CD4-positive, alpha-beta T cell treated with Interleukin-17A for 1 hour (primary cell): Measurements from ENCODE around the gene ZNF564.
"Not testable (repeated sequence)": the region's sequence is repeated elsewhere in the genome, so short reads cannot be mapped to it uniquely, and the experiment has no call there.

Experiments
- DNase-seq: peaks from one replicate; pipeline ENCODE4 v3.0.0-alpha.2; 2020

Gene ZNF564

DNA sequence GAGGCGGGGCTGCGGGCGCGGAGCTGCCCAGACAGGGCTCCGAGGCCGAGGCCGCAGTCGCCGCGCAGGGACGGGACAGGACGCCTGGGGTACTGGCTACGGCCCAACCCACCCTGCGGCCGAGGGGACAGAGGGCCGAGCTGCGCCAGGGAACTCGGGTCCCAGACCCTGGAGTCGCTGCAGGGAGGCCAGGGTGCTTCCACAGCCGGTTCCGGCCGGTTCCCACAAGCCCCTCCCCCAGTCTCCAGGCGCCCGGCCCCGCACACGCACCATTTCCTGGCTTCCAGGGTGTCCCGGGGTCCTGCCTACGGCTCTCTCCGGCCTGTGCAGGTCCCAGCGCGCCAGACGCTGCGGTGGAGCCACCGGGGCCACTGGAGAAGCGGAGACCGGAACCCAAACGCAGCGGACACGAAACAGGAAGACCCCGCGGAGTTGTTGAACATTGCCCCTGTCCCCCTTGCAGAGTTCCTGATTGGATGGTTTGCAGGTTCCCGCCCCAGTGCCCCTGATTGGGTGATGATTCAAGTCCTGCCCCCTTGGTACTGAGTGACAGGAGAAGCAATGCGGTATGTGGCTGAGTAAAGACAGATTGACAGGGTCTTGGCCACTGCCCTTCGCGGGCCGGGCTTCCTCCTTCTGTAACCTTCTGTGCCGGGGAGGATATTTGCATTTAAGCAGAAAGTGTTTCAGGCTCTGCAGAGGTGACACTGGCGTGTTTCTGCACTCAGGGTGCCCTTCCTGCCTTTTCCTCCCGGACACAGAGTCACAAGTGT lies at the start of gene ZNF564:
ZNF564 (minus strand) TSS at position 423 of the 773 bp plus-strand sequence; CDS start at position 273, 150 bp downstream.
- DNase-seq: peak; percentile 97

GRCh38 chr19:12597594-12597993 lies 46.3 kb upstream of the ZNF564 start:
- DNase-seq: no peak

- no peak for DNase-seq
Observed at GRCh38 chr19:12596927-12597548, 45.8 kb upstream of the ZNF564 start.

DNA sequence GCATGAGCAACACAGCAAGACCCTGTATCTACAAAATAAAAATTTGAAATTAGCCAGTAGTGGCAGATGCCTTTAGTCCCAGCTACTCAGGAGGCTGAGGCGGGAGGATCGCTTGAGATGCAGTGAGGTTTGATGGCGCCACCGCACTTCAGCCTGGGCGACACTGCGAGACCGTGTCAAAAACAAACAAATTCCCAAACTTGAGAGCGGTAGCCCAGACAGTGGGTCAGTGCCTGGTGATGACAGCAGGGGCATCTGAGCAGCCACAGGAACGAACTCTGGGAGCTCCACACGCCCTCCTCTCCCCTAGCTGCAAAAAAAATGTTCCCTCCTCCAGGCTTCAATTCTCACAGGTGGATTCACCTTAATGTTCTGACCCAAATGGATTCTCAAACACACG lies 45.2 kb upstream of the ZNF564 start:
- no peak for DNase-seq

DNA sequence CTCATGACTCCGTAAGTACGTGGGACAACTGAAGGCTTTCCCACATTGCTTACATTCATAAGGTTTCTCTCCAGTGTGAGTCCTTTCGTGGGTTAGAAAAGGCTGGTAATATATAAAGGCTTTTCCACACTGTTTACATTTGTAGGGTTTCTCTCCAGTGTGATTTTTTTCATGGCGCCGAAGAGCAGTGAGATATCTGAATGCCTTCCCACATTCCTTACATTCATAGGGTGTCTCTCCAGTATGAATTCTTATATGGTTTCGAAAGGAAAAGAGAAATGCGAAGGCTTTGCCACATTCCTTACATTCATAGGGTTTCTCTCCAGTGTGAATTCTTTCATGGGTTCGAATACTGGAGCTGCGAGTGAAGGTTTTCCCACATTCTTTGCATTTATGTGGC lies 29.8 kb upstream of the ZNF564 start:
- DNase-seq: no peak

DNA sequence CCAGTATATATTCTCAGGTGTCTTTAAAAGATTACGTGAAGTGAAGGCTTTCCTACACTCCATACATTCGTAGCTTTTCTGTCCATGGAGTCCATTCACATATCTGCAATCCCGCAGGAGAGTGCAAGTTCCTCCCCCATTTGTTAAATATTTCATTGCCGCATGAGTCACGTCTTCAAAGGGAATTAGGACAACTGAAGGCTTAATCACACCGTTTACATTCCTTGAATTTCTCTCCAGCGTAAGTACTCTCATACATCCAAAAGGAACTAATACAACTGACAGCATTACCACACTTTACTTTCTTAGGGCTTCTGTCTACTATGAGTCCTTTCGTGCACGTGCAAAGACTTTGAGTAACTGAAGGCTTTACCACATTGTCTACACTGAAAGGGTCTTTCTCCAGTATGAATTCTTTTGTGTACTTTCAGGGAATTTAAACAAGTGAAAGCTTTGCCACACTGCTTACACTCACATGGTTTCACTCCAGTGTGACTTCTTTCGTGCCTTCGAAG lies 29.0 kb upstream of the ZNF564 start:
- no peak for DNase-seq

DNA sequence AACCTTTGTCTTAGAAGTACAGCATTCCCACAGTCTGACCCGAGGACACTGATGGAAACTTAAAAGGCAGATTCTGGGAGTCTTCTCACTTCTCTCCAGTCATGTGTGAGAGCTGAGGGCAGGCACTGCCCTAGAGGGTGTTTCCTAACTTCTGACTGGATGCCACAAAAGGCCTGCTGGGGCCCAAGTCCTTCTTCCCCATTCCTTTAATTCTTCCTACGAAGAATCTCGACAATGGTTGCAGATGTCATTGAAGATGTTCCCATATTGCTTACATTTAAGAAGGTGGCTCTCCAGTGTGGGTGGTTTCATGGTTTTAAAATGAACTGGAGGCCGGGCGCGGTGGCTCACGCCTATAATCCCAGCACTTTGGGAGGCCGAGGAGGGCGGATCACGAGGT lies 27.4 kb upstream of the ZNF564 start:
- no peak for DNase-seq

- peak; percentile 13 for DNase-seq
Observed at GRCh38 chr19:12574036-12574435, 22.8 kb upstream of the ZNF564 start.

DNA sequence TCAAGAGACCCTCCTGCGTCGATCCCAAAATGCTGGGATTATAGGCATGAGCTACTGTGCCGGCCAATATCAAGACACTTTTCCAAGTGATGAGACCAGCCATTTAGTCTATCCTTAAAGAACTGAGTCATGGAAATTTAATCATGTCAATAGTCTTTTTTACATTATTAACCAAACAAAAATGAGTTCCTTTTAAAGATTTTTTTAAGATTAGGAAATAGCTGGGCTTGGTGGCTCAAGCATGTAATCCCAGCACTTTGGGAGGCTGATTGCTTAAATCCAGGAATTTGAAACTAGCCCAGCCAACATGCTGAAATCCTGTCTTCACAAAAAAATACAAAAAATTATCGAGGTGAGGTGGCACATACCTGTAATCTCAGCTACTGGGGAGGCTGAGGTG lies 16.7 kb upstream of the ZNF564 start:
- no peak for DNase-seq

DNA sequence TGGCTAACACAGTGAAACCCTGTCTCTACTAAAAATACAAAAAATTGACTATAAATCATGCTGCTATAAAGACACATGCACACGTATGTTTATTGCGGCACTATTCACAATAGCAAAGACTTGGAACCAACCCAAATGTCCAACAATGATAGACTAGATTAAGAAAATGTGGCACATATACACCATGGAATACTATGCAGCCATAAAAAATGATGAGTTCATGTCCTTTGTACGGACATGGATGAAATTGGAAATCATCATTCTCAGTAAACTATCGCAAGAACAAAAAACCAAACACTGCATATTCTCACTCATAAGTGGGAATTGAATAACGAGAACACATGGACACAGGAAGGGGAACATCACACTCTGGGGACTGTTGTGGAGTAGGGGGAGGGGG lies 15.1 kb upstream of the ZNF564 start:
- not testable (repeated sequence) for DNase-seq

DNA sequence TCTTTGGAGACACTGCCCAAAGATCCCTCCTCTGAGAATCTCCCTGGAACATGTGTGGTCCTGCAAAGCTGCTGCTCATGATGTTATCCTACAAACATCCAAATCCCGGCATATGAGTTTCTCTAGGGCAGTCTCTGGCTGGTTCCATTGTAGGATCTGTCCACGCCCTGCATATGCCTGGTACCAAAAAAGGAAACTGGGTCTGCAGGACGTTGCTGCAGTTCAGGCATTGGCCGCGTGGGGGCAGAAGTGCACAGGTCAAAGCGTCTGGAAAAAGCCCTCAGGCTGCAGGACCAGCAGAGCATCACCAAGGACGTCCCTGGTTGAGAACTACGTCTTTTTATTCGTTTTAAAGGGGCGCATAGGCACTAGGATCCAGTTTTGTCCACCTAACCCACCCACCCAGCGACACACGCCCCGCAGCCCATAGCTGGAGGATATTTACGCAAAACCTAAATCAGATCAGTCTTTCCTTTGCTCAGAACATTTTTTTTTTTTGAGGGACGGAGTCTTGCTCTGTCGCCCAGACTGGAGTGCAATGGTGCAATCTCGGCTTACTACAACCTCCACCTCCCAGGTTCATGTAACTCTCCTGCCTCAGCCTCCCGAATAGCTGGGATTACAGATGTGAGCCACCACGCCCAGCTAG lies 12.9 kb upstream of the ZNF564 start:
- DNase-seq: peak; percentile 91

DNA sequence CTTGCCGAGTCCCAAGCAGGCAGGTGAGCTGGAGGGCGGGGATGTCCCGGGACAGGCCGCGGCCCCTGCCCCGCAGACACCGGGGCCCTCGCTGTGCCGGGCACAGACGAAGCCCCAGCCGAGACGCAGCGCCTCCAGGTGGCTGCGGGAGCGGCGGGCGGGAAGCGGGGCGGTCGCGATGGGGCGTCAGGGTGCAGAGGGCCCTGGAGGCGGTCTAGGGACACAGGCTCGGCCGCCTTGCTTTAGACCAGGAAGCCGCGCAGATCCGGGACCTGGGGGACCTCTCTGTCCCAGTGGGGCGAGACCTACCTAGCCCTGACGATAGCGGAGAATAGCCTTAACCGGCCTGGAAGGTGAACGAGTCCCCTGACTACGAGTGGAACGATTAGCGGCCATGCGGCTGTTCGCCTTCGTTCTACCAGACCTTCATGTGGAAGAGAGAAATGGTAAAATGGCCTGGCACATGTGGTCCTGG lies 4.2 kb upstream of the ZNF564 start:
- no peak for DNase-seq

DNA sequence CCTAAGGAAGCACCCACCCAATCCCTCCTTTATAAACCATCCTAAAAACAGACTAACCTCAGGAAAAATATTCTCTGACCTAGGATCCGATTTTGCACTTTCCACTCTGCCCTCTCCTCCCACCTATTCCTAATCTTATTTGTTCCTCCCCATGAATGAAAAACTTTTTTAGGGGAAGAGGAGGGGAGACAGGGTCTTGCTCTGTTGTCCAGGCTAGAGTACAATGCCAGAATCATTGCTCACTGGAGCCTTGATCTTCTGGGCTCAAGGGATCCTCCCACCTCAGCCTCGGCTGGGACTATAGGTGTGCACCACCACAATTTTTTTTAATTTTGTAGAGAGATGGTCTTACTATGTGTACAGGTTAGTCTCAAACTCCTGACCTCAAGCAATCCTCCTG lies 4.4 kb downstream of the ZNF564 start:
- no peak for DNase-seq

GRCh38 chr19:12546068-12546467 lies 5.2 kb downstream of the ZNF564 start:
- no peak for DNase-seq

DNA sequence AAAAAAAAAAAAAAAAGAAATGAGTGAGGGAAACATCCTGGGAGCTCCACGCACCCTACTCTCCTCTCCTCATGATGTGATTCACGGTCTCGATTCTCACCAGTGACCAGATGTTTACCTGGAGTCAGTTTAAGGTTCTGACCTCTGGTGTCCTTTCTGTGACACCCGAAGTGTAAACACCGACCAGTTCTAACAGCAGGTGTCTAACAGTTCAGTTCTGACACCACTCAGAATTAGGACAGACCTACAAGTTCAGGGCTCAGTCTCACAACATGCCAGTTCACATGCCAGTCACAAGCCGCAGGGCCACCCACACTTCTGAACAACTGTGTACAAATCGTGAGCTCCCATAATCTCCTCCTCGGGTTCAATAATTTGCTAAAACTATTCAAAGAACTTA lies 6.0 kb downstream of the ZNF564 start:
- DNase-seq: no peak

- DNase-seq: no peak
Observed at GRCh38 chr19:12544401-12544876, 6.8 kb downstream of the ZNF564 start.

DNA sequence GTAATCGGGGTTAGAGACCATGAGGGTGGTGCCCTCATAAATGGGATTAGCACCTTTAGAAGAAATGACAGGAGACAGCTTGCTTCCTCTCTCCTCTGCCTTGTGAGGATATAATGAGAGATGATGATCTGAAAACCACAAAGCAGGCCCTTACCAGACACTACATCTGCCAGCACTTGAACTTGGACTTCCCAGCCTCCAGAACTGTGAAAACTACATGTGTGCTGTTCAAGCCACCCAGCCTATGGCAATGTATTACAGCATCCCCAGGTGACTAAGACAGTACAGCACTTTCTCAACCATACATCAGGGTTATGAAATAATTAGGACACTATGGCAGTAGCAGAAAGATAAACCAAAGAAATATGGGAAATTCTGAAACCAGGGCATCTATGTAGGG lies 7.4 kb downstream of the ZNF564 start:
- DNase-seq: no peak

DNA sequence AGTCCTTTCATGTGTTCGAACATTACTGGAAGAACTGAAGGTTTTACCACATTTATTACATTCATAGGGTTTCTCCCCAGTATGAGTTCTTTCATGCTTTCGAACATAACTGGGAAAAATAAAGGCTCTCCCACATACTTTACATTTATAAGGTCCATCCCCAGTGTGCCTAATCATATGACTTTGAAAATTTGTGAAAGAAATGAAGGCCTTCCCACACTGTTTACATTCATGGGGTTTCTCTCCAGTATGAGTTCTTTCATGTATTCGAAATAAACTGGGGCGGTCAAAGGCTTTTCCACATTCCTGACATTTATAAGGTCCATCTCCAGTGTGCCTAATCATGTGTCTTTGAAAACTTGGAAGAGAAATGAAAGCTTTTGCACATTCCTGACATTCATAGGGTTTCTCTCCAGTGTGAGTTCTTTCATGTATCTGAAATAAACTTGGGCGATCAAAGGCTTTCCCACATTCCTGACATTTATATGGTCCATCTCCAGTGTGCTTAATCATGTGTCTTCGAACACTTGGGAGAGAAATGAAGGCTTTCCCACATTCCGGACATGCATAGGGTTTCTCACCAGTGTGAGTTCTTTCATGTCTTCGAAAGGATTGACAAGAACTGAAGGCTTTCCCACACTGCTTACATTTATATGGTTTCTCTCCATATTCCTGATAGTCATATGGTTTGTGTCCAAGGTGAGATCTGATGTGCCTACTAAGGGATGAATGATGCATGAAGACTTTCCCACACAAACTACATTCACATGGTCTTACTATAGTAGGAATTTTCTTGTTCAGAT lies 24.0 kb downstream of the ZNF564 start:
- peak; percentile 13 for DNase-seq

DNA sequence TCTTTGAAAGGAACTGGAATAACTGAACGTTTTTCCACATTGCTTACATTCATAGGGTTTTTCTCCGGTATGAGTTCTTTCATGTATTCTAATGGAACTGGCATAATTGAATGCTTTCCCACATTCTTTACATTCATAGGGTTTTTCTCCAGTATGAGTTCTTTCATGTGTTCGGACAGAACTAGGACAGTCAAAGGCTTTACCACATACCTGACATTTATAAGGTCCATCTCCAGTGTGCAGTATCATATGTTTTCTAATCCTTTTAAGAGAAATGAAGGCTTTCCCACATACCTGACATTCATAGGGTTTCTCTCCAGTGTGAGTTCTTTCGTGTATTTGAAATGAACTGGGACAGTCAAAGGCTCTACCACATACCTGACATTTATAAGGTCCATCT lies 24.7 kb downstream of the ZNF564 start:
- no peak for DNase-seq

DNA sequence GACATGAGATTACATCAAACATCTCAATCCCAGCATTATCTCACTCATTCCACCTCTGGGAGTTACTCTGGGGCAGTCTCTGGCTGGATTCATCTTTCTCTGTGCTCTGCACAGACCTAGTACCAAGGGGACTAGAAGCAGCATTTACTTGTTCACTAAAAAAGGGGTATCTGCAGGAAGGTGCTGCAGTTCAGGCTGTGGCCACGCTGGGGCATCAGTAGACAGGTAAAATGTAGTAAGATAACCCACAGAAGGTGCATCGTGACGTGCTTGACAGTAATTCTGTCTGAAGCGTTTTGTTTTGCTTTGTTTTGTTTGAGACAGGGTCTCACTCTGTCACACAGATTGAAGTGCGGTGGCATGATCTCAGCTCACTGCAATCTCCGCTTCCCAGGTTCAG lies 29.3 kb downstream of the ZNF564 start:
- no peak for DNase-seq

DNA sequence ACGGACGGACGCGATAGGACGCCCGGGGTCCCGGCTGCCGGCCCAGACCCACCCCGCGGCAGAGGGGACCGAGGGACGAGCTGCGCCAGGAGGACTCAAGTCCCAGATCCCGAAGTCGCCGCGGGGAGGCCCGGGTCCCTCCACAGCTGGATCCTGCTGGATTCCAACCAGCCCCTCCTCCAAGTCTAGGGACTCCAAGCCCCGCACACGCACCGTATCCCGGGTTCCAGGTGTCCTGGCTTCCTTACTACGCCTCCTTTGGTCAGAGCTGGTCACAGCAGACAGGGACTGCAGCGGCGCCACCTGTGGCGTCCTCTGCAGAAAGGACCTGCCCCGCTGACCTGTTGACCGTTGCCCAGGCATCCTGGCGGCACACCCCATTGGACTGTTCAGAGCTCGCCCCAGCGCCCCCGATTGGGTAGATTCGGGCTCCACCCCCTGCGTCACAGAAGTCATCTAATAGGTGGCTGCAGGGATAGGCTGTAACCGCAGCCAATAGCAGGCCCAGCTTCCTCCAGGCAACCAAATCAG lies 37.7 kb downstream of the ZNF564 start:
- DNase-seq: no peak

GRCh38 chr19:12497032-12497431 lies 54.2 kb downstream of the ZNF564 start:
- no peak for DNase-seq

GRCh38 chr19:12496480-12496879 lies 54.8 kb downstream of the ZNF564 start:
- DNase-seq: no peak
